Panc1 (cell line): ENCODE results near the gene AIFM3. TPM values are rescaled to one million over a fixed set of nuclear protein-coding genes. Genes with fewer than 3 reads are reported as not detected.

Experiments used
- ATAC-seq: fragments of 200-7000 bp; cut with Tn5 transposase; 2 replicates; pipeline ENCODE4 v1.9.1; 2020; ENCODE audit warnings: mild to moderate bottlenecking, moderate library complexity
- BruUV-seq: library from RNA; stranded (reverse); fragments of 400-500 nt; replicated peaks from 2 replicates; lab custom pipeline; 2021; lab: Mats Ljungman, UMichigan
- CTCF ChIA-PET: fragments of 300-600 bp; sonication (Branson Sonifier 250); formaldehyde crosslinking; loops from one replicate; lab custom pipeline; 2022; ENCODE audit warnings: antibody characterized with exemption; lab: Charles Lee
- POLR2A ChIA-PET: fragments of 300-600 bp; sonication (Branson Sonifier 250); formaldehyde crosslinking; loops from one replicate; lab custom pipeline; 2022; ENCODE audit warnings: antibody characterized with exemption; lab: Charles Lee
- DNase-seq: peaks from one replicate; pipeline ENCODE4 v3.0.0-alpha.2; 2010; ENCODE audit warnings: low read depth, low spot score
- H3K27ac ChIP-seq: 2 replicates; pipeline ENCODE4 v1.5.1; 2011; ENCODE audit warnings: mild to moderate bottlenecking, low read length, inconsistent platforms
- H3K27me3 ChIP-seq: fragments of 200-500 bp; sonication (Bioruptor generic); 2 replicates; pipeline ENCODE4 v1.6.0; 2014; ENCODE audit warnings: low read length, inconsistent platforms; ENCODE audit not compliant: control insufficient read depth, insufficient read depth
- H3K36me3 ChIP-seq: fragments of 200-500 bp; sonication (Bioruptor generic); 2 replicates; pipeline ENCODE4 v1.5.1; 2014; ENCODE audit warnings: inconsistent platforms, mild to moderate bottlenecking, low read length, moderate library complexity; ENCODE audit not compliant: control insufficient read depth, insufficient read depth
- H3K4me1 ChIP-seq: 2 replicates; pipeline ENCODE4 v1.5.1; 2011; ENCODE audit warnings: inconsistent platforms, mild to moderate bottlenecking, low read length, moderate library complexity; ENCODE audit not compliant: control insufficient read depth, insufficient read depth
- H3K4me3 ChIP-seq, 2 experiments: 2 replicates each; pipeline ENCODE4 v1.5.1; 2011 to 2012; ENCODE audit warnings: low read depth in 2 of 2, low read length in 2 of 2, mild to moderate bottlenecking in 2 of 2, inconsistent platforms in 1 of 2, moderate library complexity in 1 of 2
- H3K9me3 ChIP-seq: fragments of 200-500 bp; sonication (Bioruptor generic); 2 replicates; pipeline ENCODE4 v1.5.1; 2014; ENCODE audit warnings: low read depth, mild to moderate bottlenecking, inconsistent platforms, low read length, moderate library complexity; ENCODE audit not compliant: control insufficient read depth, insufficient read depth
- POLR2AphosphoS5 ChIP-seq: IDR thresholded peaks from 2 replicates; pipeline ENCODE4 v1.6.1; 2012; ENCODE audit warnings: mild to moderate bottlenecking, low read depth, low read length, moderate library complexity
- REST ChIP-seq, 2 experiments: IDR thresholded peaks; 2 replicates each; pipeline ENCODE4 v1.6.1; 2011 to 2012; ENCODE audit warnings: low read depth in 2 of 2, control low read depth in 1 of 2, low read length in 1 of 2, mild to moderate bottlenecking in 1 of 2, moderate library complexity in 1 of 2; ENCODE audit not compliant: insufficient read depth in 1 of 2
- SIN3A ChIP-seq: IDR thresholded peaks from 2 replicates; pipeline ENCODE4 v1.6.1; 2012; ENCODE audit warnings: low read depth, mild to moderate bottlenecking, low read length, moderate library complexity, borderline replicate concordance; ENCODE audit not compliant: insufficient read depth
- TCF7L2 ChIP-seq: IDR thresholded peaks from 2 replicates; pipeline ENCODE4 v1.6.1; 2011; ENCODE audit warnings: mild to moderate bottlenecking, low read depth, low read length, inconsistent platforms
- in situ Hi-C: cut with HindIII; loops from 2 replicates; pipeline ENCODE4 v1.10.0; 2016; ENCODE audit warnings: low sequenced_read_pairs, low pct_unique_long_range_greater_than_20kb
- intact Hi-C: fragments of 100-400 bp; cut with micrococcal nuclease; formaldehyde crosslinking; loops from one replicate; pipeline ENCODE4 v1.10.0; 2022; ENCODE audit not compliant: unreplicated experiment
- total RNA-seq: library from RNA; stranded (reverse); gene quantifications from one replicate; pipeline ENCODE4 v1.2.1, GENCODE V29; 2021; ENCODE audit not compliant: unreplicated experiment
- TF ChIP-seq, protein P1 (sequence below): fragments of 450-650 bp; IDR thresholded peaks from 2 replicates; pipeline ENCODE4 v1.5.1; 2017; ENCODE audit warnings: mild to moderate bottlenecking

The AIFM3 gene
- total RNA-seq, 1 experiment from 2014 or later = 2.7 TPM

- Histone ChIP-seq H3K27me3 (no peaks in the 10 kb centered on the region), H3K9me3 (no peaks in the 10 kb centered on the region), H3K4me1 (0 out of 2 replicates have a peak, but pooled peaks cover 3% of the 10 kb centered on the region), H3K36me3 (no peaks in the 10 kb centered on the region; the same call in 1 of the 2 replicates), H3K27ac (no peak overlapping the region), H3K4me3 (no peak overlapping the region)
- intact Hi-C loops (no loop called here), in situ Hi-C loops (no loop called here)
- DNase-seq (no peak), ATAC-seq (no peak)
- TF ChIP-seq POLR2AphosphoS5 (no peak), REST (IDR thresholded peaks at IDR 0.05; ENCODE audit: insufficient read depth in 1 of 2, low read depth in 2 of 2, low read length in 1 of 2) (no peak), TCF7L2 (no peak), SIN3A (no peak)
- TF ChIP-seq, protein P1, sequence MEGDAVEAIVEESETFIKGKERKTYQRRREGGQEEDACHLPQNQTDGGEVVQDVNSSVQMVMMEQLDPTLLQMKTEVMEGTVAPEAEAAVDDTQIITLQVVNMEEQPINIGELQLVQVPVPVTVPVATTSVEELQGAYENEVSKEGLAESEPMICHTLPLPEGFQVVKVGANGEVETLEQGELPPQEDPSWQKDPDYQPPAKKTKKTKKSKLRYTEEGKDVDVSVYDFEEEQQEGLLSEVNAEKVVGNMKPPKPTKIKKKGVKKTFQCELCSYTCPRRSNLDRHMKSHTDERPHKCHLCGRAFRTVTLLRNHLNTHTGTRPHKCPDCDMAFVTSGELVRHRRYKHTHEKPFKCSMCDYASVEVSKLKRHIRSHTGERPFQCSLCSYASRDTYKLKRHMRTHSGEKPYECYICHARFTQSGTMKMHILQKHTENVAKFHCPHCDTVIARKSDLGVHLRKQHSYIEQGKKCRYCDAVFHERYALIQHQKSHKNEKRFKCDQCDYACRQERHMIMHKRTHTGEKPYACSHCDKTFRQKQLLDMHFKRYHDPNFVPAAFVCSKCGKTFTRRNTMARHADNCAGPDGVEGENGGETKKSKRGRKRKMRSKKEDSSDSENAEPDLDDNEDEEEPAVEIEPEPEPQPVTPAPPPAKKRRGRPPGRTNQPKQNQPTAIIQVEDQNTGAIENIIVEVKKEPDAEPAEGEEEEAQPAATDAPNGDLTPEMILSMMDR = no peak
- CTCF ChIA-PET = interaction anchor here (0.7 kb wide), 1 partner anchor 30 kb away, joined by 5 read pairs; no protein-coding TSS in a partner anchor
- no TSS peak for BruUV-seq
- POLR2A ChIA-PET = no interaction called here
Observed at GRCh38 chr22:20977516-20978170, 10.6 kb downstream of the AIFM3 start.

GRCh38 chr22:20978419-20978818, 11.4 kb downstream of the AIFM3 start:
- no peak for TF ChIP-seq TCF7L2
- TF ChIP-seq, protein P1 = no peak
- no peak for TF ChIP-seq REST (IDR thresholded peaks at IDR 0.05; ENCODE audit: insufficient read depth in 1 of 2, low read depth in 2 of 2, low read length in 1 of 2)
- TF ChIP-seq POLR2AphosphoS5 = no peak
- no peak for TF ChIP-seq SIN3A
- in situ Hi-C loops (no loop called here), intact Hi-C loops (no loop called here)
- Histone ChIP-seq H3K4me3 (no peak overlapping the region), H3K27ac (no peak overlapping the region), H3K36me3 (no peaks in the 10 kb centered on the region; the same call in 1 of the 2 replicates), H3K4me1 (0 out of 2 replicates have a peak, but pooled peaks cover 3% of the 10 kb centered on the region), H3K9me3 (no peaks in the 10 kb centered on the region), H3K27me3 (no peaks in the 10 kb centered on the region)
- CTCF ChIA-PET = no interaction called here
- ATAC-seq = no peak
- POLR2A ChIA-PET = no interaction called here
- BruUV-seq = no TSS peak
- DNase-seq = no peak
